NCI-H146 treated with DMSO at 0.1 percent for 48 hours (cell line): ENCODE data around the gene AMPH.
A peak's percentile ranks its signal among the peaks of the same experiment; 100 is the strongest.

ENCODE experiments used
- DNase-seq: peaks from one replicate; lab custom pipeline; 2025; ENCODE audit not compliant: unreplicated experiment; lab: John Stamatoyannopoulos, UW

Gene AMPH

GRCh38 chr7:38463277-38464225 is 167.6 kb downstream of the AMPH start:
- no peak for DNase-seq

GRCh38 chr7:38462819-38463218 is 168.4 kb downstream of the AMPH start:
- DNase-seq, result no peak

GRCh38 chr7:38461887-38462286 is 169.3 kb downstream of the AMPH start:
- DNase-seq, result no peak

- no peak for DNase-seq
Measured at GRCh38 chr7:38453826-38454225, 177.3 kb downstream of the AMPH start.

GRCh38 chr7:38453168-38453567 is 178.0 kb downstream of the AMPH start:
- no peak for DNase-seq

- no peak for DNase-seq
Measured at GRCh38 chr7:38452681-38453108, 178.5 kb downstream of the AMPH start.

- DNase-seq, result peak; percentile 6
Measured at GRCh38 chr7:38451840-38452239, 179.3 kb downstream of the AMPH start.

- DNase-seq, result no peak
Measured at GRCh38 chr7:38448584-38449234, 182.5 kb downstream of the AMPH start.

GRCh38 chr7:38448054-38448453 is 183.1 kb downstream of the AMPH start:
- DNase-seq, result no peak

GRCh38 chr7:38438970-38439369 is 192.2 kb downstream of the AMPH start:
- no peak for DNase-seq

GRCh38 chr7:38432671-38433070 is 198.5 kb downstream of the AMPH start:
- no peak for DNase-seq

GRCh38 chr7:38432080-38432479 is 199.1 kb downstream of the AMPH start:
- DNase-seq, result no peak

- no peak for DNase-seq
Measured at GRCh38 chr7:38429057-38429456, 202.1 kb downstream of the AMPH start.

- DNase-seq, result no peak
Measured at GRCh38 chr7:38428041-38428440, 203.1 kb downstream of the AMPH start.

- no peak for DNase-seq
Measured at GRCh38 chr7:38427279-38427955, 203.8 kb downstream of the AMPH start.

- no peak for DNase-seq
Measured at GRCh38 chr7:38425509-38425908, 205.7 kb downstream of the AMPH start.

- no peak for DNase-seq
Measured at GRCh38 chr7:38424750-38425463, 206.3 kb downstream of the AMPH start.

GRCh38 chr7:38413784-38414183 is 217.4 kb downstream of the AMPH start:
- DNase-seq, result no peak

- no peak for DNase-seq
Measured at GRCh38 chr7:38411404-38411803, 219.8 kb downstream of the AMPH start.

GRCh38 chr7:38410056-38410455 is 221.1 kb downstream of the AMPH start:
- DNase-seq, result no peak

GRCh38 chr7:38409531-38409930 is 221.6 kb downstream of the AMPH start:
- no peak for DNase-seq
